Effector CD8-positive, alpha-beta T cell (primary cell): ENCODE measurements around the gene CENPX.

ENCODE experiments used
- DNase-seq: peaks from one replicate; lab custom pipeline; 2025; lab: John Stamatoyannopoulos, UW
- total RNA-seq, 4 experiments: gene quantifications; one replicate each; lab custom pipeline; 2026; lab: John Stamatoyannopoulos, UW

Gene CENPX
- 12.3 to 22.8 (median 15.6) reads per million in 4 experiments for total RNA-seq

DNA sequence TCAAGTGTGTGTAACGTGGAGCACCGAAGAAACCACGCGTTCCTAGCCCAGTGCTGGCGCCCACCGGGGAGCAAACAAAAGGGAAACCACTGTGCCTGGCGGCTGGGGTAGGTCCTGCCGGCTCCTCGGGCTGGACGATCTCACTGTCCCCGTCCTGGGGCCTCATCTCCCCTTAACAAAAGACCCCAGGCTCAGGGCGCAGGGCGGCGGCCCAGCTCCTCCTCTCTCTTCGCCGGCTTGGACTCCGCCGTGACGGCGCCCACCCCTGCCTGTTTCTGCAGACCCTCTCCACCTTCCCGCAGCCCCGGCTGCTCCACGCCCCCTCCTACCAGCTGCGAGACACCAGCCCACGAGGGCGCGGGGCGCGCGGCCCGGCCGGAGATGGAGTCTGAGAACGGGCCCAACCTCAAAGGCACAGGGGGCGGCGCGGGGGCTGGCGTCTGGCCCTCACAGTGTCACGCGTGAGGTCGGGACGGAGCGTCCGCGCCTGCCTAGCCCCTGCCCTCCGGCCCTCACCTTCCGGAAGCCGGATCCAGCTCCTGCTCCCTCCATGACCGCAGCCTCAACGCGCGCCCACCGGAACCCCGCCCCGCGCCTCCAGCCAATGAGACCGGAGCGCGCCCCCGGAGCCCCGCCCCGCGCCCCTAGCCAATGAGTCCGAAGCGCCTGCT, at the start of gene CENPX:
CENPX (minus strand) TSS at position 569 of the 671 bp plus-strand sequence; CDS start at position 552, 17 bp downstream.
- DNase-seq, result no peak

DNA sequence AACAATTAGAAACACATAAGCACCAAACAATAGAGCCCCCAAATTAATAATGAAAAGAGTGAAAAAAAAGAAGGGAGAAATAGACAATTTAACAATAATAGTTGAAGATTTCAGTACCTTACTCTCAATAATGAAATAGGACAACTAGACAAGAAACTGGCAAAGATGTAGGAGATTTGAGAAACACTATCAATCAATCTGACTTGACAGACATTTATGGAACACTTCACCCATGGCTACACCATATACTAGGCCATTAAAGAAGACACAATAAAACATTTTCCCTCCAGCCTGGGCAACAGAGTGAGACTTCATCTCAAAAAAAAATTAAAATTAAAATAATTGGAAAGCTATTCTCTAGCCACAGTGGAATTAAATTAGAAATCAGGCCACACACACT, 47.9 kb upstream of the CENPX start:
- no peak for DNase-seq

DNA sequence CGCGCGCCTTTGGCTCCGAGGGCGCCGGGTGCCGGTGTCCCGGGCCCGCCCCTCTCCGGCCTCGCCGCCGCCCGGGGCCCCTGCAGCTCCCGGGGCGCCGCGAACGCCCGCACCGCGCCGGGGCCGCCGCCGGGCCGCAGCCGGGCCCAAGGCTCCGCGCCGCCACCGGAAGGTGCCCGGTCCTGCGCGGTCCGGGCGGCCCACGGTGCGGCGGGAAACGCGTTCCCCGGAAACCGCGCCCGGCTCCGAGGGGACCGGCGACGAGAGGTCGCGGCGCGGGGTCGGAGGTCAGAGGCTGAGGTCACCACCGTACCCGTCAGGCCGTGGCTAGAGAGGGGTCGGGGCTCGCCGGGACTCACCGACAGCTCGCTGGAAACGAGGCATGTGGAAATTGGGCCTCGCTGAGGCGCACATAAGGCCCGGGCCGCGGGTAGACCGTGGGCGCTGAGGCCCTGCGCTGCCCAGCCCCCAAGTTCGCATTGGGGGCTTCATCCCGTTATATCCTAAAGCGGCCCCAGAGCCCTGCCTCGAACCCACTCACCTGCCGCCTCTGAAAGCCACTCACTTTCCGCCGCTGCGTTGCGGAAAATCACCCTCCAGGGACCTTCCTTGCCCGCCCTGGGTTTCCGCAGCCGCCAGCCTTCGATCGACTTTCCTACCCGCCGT, 43.1 kb upstream of the CENPX start, which contains the start of gene DUS1L:
DUS1L (minus strand) TSS at position 167 of the 666 bp plus-strand sequence. CDS start 745 bp downstream, outside the sequence.
- DNase-seq, result peak; percentile 40

DNA sequence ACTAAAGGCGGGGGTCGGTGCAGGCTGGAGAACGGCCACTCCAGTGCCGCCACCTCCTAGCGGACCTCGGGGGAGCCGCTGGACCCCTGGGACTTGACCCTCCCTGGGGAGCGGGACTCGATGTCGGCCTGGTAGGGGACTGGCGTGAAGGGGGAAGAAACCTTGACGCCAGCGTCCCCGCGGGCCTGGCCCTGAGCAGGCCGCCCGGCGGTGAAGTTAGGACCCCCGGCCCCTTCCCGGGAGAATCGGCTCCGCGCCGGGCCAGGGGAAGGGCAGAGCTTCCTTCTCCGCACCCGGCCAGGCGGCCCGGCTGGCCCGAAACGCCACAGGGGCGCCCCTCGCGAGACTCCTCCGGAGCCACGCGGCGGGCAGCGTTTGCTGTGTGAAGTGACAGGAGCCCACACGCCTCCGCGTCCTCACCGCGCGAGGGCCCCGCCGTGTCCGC, 42.5 kb upstream of the CENPX start:
- DNase-seq, result no peak

DNA sequence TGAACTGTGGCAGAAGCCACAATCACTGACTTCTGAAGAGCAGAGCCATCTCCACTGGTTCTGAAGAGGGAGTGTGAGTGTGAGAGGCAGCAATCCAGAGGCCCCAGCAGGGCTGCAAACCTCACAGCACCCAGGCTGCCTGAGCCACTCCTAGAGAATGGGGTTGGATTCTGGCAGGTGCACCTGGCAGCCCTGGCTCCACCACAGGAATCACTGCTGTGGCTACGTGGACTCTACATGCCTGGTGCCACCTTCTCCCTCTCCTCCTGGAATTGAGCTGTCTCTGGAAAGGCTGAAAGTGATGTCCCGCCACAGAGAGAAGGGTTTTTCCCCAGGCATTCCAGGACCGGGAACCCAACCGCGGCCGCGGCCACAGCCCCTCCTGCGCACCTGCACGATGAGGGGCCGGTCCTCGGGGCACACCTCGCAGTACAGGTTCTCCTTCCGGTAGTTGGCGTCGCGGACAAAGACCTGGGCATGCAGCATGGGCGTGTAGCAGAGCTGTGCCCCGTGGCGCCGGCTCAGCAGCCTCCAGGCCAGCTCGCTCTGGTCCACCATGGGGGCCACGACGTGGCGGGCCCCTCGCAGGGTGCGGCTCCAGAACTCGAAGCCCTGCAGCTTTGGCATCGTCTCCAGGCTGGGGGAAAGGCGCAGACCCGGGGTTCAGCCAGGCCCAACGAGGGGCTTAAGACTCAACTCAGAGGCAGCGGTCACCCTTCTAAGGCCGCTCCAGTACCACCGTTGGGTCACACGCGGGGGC, 41.9 kb upstream of the CENPX start:
- no peak for DNase-seq

DNA sequence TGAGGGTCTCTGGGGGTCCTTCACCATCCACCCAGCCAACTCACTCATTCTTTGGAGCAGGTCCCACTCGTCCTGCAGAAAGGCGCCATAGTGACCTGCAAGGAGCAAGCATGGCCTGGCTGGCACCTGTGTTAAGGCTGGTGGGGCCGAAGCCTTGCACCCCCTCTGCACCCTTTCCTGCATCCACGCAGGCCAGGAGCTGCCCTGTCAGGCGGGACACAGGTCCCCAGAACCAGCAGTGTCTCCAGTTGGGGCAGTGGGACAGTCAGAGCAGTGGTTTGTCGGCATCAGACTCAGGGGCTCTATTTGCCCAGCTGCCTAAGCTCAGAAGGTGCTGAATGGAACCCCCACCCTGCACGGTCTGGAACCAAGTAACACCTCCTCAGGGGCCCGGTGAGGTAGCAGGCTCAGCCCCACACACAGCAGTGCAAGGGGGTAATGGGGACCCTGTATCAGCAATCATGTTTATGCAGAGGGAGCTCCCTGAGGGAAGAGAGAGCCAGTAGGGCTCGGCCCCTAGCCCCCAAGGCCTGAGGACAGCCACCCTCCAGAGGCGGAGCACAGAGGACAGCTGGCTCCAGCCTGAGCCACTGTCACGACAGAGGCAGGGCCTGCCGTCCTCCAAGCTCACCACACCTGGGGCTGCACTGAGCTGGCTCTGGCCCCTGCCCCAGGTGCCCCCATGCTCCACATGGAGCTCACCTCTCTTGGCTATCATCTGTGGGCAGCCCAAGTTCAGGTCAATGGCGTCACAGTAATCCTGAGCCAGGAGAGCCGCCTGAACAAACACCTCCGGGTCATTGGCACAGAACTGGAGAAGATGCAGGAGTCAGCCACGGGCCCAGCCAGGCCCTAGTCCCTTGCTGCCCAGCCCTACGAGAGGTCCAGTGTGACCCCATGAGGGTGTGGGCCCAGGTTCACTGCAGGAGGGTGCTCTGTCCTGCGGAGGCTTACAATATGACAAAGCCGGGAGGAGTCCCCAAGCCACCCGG, 41.0 kb upstream of the CENPX start:
- DNase-seq, result no peak

DNA sequence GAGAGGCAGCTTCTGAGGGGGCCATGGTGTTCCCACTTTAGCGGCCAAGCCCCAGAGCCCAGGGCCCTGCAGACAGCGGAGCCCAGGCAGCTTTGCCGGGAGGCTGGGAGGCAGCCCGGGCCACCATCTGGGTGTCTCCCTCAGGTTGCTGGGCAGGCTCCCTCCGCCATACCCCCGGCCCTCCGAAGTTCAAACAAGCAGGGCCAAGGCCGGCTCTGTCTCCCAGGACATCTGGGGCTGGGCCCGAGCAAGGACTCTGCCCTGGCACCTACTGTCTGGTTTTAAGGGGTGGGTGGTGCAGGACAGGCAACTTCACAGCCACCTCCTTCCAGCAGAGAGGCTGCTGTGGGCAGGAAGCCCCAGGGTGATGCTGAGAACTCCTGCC, 40.3 kb upstream of the CENPX start:
- DNase-seq, result no peak

DNA sequence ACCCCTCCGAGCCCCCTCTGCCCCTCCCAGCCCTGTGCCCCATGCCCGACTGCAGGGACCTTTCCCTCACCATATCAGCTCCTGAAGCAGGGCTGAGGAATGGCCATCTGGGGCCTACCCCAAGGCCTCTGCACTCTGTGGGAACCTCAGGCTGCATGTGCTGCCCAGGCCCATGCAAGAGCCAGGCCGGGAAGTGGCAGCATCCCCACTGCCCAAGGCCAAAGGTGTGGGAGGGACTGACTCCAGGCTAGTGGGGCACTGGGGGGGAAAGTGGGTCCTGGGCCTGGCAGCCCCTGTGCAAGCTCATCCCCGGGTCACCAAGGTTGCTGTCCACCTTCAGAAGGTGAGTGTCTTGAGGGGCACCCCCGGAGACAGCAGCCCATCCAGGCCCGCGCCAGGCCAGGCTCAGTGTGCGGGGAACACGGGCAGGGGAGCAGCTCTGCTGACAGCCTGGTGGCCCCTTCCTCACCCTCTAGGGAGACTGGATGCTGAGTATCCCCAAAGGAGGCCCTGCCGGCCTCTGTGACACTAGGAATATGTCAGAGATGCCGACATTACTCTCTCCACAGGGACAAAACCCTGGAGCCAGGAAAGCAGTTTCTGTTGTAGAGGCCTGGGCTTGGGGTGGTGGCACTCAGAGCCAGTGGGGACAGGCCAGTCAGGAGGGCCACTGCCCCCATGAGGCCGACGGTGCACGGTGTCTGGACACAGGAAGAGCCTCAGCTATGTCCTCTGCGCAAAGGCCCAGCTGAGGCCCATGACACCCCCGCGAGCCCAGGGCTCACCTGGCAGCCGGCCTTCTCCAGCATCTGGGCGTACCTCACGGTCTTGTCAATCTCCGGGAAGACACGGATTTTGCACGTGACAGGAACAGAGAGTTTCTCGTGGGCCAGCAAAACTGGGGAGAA, 39.7 kb upstream of the CENPX start:
- DNase-seq, result no peak

DNA sequence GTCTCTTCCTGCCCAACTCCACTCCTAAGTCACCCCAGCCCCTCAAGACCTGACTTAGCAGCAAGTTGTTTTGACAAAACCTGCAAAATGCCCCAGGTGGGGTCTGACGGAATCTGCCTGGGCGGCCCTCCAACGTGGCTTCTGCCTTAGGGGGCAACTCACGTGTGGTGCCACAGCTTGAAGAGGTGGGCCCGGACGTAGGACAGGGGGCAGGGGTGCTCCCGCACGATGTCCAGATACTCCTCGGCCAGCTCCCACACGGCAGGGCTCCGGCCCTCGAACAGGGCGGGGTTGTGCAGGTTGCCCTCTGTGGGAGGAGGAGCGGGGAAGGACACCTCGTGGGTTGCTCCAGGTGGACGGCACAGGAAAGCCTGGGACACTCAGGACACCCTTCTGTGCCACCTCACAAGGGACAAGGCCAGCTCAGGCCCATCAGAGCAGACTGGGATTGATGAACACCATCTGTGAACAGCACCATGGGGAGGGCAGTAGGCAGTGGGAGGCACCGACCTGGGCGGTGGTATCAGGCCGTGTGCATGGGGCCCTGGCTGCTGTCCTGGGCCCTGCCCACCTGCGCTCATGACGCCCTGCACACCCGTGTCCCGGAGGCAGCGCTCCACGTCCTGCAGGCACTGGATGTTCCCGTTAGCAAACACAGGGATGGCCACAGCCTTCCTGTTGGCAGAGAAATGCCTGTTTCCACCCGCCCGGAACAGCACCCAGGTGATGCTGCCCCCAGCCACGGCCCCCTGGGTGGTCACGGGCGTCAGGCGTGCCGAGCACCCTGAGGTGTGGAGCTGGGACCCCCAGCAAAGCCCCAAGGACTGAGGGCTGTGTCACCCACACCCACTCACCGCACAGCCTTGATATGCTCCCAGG, 38.6 kb upstream of the CENPX start:
- DNase-seq, result no peak

DNA sequence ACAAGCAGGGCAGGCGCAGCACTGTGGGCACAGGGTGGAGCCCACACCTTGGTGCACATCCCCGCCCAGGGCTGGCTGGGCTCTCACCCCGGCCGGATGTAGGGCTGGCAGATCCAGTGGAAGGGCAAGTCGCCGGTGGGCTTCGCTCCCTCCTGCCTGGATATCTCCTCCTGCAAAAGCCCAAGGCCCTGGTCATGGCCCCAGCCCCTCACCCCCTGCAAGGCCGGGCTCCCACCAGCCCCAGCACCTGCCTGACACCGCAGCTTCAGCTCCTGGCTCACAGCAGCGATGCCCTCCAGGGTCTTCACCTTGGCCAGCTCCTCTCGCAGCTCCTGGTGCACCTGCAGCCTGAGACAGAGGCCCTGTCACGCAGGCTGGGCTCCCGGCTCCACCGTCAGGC, 37.9 kb upstream of the CENPX start:
- no peak for DNase-seq

DNA sequence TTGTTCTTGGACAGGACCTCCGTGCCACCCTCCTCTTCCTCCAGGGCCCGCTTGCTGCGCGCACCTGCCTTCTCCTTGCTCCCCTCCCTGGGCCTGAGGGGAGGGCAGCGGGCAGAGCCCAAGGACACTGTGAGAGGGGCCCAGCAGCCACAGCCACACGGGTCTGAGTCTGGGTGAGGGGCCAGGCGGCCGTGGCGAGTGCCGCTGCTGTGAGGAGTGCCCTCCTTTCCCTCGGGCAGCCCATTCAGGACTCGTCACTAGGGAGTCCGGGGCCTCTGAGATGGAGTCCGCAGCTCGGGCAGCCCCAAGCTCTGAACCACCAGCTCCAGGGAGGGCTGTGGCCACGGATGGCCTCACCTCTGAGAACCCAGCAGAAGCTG, 37.3 kb upstream of the CENPX start:
- no peak for DNase-seq

DNA sequence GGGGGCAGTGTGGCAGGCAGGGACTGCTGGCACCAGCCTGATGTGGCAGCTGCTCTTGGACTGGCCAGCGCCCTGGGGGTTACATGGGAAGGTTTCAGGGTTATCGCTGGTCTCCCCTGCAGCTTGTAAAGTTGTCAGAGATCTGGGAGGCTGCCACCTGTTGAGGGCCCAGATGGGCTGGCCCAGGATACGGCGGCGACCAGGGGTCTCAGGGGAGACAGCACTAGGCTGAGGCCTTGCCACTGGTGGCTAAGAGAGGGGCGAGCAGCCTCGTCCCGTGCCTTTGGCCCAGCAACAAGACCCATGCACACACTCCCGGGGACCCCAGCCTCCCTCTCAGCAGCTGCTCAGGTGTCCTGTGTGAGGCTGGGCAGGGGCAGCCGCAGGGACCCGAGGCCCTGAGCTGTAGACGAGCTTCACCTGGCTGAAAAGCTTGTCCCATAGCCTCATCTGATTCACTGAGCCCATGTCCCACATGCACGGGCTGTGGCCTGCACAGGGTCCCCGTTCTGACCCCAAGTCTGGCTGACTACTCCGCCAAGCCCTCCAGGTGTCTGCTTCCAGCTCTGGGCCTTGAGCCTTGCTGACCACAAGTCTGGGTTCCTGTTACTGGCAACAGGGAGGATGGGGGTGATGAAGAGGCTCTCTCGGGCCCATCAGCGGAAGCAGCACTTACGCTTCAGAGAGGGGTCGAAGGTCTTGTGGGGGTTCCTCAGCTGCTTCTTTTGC, 36.8 kb upstream of the CENPX start:
- no peak for DNase-seq

DNA sequence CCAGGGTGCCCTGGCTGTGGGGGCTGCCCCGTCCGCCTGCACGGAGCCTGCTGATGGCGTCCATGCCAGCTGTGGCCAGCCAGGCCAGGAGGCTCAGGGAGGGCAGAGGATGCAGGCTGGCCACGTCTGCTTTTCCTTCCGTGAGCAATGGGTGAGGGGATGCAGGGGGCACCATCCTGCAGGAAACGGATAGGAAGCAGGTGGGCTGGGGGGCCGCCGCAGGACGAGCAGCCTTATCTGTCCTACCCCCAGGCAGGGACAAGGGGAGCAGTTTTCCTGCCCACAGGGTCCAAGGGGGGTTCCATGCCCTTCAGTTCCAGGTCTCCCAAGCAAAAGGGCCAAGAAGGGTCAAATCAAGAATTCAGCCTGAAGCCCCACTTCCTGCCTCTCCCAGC, 36.2 kb upstream of the CENPX start:
- no peak for DNase-seq

DNA sequence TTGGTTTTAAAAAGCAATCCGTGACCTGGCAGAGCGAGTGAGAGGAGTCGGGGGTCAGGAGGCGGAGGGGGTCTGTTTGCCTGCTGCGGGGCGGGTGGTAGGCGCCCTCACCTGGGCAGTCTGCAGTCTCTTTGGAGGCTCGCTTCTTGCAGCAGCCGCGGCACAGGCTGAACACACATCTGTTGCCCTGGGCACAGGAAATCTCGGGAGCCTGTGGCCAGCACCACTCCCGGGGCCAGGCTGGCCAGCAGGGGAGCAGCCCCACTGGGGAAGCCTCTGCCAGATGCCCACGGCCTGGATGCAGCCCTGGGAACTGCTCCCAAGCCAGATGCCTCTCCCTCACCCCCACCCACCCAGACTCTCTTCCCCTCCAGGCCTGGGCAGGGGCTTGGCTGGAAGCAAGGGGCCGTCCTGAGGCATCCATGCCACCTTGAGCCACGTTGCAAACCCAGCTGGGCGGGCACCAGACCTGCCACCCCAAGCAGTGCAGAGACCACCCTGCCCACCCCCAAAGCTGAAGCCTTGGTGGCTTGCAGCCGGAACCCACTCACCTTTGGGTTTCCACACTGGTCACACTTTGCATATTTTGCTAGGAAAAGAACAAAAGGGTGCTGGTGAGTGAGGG, 35.7 kb upstream of the CENPX start:
- DNase-seq, result no peak

DNA sequence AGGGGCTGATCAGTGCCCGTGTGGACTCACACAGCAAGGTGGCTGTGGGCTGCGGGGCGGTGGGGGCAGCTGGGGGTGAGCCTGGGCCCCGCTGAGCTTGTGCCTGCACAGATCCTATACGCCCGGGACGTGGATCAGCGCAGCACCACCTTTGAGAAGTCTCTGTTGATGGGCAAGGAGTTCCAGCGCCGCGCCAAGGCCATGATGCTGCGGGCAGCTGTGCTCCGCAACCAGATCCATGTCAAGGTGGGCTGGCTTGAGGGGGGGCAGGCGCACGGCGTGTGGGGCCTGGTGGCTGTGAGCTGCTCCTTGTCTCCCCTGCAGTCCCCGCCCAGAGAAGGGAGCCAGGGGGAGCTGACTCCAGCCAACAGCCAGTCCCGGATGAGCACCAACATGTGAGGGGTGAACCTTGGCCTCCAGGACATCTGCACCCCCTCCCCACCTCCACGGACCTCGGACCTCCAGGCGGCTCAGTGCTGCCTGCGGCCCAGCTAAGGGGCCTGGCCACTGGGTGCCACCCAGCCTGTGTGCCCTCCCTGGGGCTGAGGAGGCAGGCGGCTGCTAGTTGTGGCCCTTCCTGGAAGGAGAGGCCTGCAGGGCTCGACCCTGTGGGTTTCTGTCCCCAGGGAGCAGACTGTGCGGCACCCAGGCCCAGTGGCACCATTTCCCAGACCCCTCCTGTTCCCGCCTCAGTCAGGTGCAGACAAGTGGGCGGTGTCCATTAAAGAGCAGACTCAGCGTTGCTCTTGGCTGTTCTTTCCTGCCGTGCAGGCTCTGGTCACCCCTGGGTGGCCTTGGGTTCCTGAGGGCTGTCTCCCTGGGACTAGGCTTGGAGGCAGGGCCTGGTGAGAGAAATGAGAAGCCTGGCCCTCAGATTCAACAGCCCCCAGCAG, 34.3 kb upstream of the CENPX start:
- no peak for DNase-seq

DNA sequence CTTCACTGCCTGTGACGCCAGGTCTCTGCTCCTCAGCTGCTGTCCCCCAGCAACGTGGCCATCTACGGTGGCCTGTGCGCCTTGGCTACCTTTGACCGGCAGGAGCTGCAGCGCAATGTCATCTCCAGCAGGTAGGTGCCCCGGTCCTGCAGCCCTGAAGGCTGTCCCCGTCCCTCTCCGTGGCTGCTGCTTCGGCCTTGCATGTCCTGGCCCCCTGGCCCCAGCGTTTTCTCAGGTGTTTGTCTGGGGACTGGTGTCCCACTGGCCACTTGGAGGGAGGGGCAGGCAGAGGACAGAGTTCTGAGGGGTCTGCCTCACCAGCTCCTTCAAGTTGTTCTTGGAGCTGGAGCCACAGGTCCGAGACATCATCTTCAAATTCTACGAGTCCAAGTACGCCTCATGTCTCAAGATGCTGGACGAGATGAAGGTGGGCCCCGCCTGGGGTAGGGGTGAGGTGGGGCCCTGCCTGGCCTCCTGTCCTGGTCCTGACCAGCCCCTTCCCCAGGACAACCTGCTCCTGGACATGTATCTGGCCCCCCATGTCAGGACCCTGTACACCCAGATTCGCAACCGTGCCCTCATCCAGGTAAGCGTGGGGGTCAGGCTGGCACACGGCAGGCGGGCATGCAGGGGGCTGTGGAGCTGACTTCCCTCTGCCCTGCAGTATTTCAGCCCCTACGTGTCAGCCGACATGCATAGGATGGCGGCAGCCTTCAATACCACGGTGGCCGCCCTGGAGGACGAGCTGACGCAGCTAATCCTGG, 33.5 kb upstream of the CENPX start:
- no peak for DNase-seq
